Chondrocyte (in vitro differentiated cells): ENCODE data around the gene MED13L. TPM values are rescaled to one million over a fixed set of nuclear protein-coding genes. Genes with fewer than 3 reads are reported as not detected.
A peak's percentile ranks its signal among the peaks of the same experiment; 100 is the strongest.
"Not testable (repeated sequence)": the region's sequence is repeated elsewhere in the genome, so short reads cannot be mapped to it uniquely, and the experiment has no call there.

Source experiments
- DNase-seq: peaks from one replicate; pipeline ENCODE4 v3.0.0; 2021; ENCODE audit warnings: mixed read lengths, low spot score
- H3K27ac Mint-ChIP-seq: one replicate; pipeline ENCODE4 v1.8.0; 2021; ENCODE audit warnings: mild to moderate bottlenecking, moderate library complexity, mixed read lengths; ENCODE audit not compliant: unreplicated experiment
- H3K27me3 Mint-ChIP-seq: 2 replicates; pipeline ENCODE4 v1.8.0; 2021; ENCODE audit warnings: low read depth, mixed read lengths
- H3K36me3 Mint-ChIP-seq: 2 replicates; pipeline ENCODE4 v1.8.0; 2021; ENCODE audit warnings: low read depth, mixed read lengths
- H3K4me1 Mint-ChIP-seq: 2 replicates; pipeline ENCODE4 v1.8.0; 2021; ENCODE audit warnings: low read depth, mild to moderate bottlenecking, mixed read lengths
- H3K4me3 Mint-ChIP-seq: one replicate; pipeline ENCODE4 v1.8.0; 2021; ENCODE audit warnings: mild to moderate bottlenecking, moderate library complexity, mixed read lengths; ENCODE audit not compliant: unreplicated experiment
- H3K9me3 Mint-ChIP-seq: 2 replicates; pipeline ENCODE4 v1.8.0; 2021; ENCODE audit warnings: low read depth, mixed read lengths
- total RNA-seq: library from RNA; stranded (reverse); gene quantifications from 3 replicates; pipeline ENCODE4 v1.2.1, GENCODE V29; 2021
- TF ChIP-seq, protein P1 (sequence below): fragments of 200-600 bp; sonication (generic); IDR thresholded peaks from 2 replicates; pipeline ENCODE4 v1.5.0; 2021; ENCODE audit warnings: antibody characterized with exemption, mild to moderate bottlenecking, moderate library complexity

Gene MED13L
- total RNA-seq, 1 donor from 2014 or later: 162 TPM

- no peaks in the 10 kb centered on the region for H3K9me3 Mint-ChIP-seq
- H3K27me3 Mint-ChIP-seq: no peaks in the 10 kb centered on the region
- no peak overlapping the region for H3K4me3 Mint-ChIP-seq
- H3K4me1 Mint-ChIP-seq: peaks cover 24% of the 10 kb centered on the region
- H3K27ac Mint-ChIP-seq: peak overlapping the region; percentile 68
- TF ChIP-seq, protein P1, sequence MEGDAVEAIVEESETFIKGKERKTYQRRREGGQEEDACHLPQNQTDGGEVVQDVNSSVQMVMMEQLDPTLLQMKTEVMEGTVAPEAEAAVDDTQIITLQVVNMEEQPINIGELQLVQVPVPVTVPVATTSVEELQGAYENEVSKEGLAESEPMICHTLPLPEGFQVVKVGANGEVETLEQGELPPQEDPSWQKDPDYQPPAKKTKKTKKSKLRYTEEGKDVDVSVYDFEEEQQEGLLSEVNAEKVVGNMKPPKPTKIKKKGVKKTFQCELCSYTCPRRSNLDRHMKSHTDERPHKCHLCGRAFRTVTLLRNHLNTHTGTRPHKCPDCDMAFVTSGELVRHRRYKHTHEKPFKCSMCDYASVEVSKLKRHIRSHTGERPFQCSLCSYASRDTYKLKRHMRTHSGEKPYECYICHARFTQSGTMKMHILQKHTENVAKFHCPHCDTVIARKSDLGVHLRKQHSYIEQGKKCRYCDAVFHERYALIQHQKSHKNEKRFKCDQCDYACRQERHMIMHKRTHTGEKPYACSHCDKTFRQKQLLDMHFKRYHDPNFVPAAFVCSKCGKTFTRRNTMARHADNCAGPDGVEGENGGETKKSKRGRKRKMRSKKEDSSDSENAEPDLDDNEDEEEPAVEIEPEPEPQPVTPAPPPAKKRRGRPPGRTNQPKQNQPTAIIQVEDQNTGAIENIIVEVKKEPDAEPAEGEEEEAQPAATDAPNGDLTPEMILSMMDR: no peak
- H3K36me3 Mint-ChIP-seq: peaks cover 18% of the 10 kb centered on the region
- DNase-seq: no peak
Observed at GRCh38 chr12:115980339-115980738, 297.2 kb downstream of the MED13L start.

DNA sequence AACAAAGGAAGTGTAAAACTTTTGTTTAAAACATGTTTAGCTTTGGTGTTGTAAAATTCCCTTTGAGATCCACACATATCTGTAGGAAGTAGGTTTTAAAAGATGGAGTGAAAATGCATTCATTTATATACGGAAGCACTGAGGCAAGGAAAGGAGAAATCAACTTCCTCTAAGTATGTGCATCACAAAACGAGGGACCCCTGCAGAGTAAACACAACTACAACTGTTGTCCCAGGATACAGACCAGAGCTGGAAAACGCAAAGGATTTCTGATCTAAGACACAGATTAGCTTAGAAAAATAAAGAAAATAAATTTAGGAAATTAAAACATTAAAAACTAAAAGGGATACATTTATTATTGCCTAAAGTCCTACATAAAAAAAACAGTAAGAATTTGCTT is 297.6 kb downstream of the MED13L start:
- no peaks in the 10 kb centered on the region for H3K27me3 Mint-ChIP-seq
- TF ChIP-seq, protein P1: no peak
- H3K4me3 Mint-ChIP-seq: no peak overlapping the region
- peak overlapping the region; percentile 22 for H3K27ac Mint-ChIP-seq
- peaks cover 24% of the 10 kb centered on the region for H3K4me1 Mint-ChIP-seq
- DNase-seq: no peak
- peaks cover 22% of the 10 kb centered on the region for H3K36me3 Mint-ChIP-seq
- H3K9me3 Mint-ChIP-seq: no peaks in the 10 kb centered on the region

DNA sequence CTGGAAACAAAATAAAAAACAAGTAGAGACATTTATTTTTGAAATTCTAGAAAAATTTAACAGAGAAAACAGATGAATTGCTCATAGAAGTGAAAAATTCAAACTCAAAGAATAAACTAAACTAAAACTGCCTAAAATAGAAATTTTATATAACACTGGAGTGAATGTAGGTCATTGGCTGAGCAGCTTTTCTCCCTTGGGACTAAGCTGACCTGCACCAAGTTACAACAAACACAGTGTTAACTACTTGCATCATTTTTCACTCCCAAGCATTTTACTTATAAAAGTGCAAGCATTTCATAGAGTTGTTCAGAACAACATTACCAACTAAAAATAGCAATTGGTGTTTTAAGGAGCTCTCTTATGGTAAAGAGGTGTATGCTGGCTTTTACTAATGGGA is 298.1 kb downstream of the MED13L start:
- Mint-ChIP-seq H3K9me3 (no peaks in the 10 kb centered on the region), H3K4me1 (peaks cover 26% of the 10 kb centered on the region), H3K27me3 (no peaks in the 10 kb centered on the region), H3K4me3 (no peak overlapping the region), H3K36me3 (peaks cover 22% of the 10 kb centered on the region), H3K27ac (peak overlapping the region; percentile 22)
- no peak for DNase-seq
- TF ChIP-seq, protein P1: no peak

DNA sequence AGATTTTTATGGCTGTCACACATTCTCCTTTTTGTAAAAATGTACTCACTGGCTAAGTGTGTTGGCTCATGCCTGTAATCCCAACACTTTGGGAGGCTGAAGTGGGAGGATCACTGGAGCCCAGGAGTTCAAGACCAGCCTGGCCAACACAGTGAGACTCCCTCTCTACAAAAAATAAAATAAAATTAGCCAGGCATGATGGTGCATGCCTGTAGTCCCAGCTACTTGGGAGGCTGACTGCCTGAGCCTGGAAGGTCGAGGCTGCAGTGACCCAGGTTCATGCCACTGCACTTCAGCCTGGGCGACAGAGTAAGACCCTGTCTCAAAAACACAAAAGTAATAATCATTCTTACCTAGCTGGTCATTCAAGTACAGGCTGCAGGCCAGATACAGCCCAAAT is 300.7 kb downstream of the MED13L start:
- H3K9me3 Mint-ChIP-seq, DNase-seq, H3K27ac Mint-ChIP-seq, H3K27me3 Mint-ChIP-seq, H3K4me3 Mint-ChIP-seq: not testable (repeated sequence)
- Mint-ChIP-seq H3K36me3 (peaks cover 23% of the 10 kb centered on the region), H3K4me1 (peaks cover 46% of the 10 kb centered on the region)

GRCh38 chr12:115975411-115975810 is 302.1 kb downstream of the MED13L start:
- H3K27ac Mint-ChIP-seq: peak overlapping the region; percentile 2
- no peaks in the 10 kb centered on the region for H3K27me3 Mint-ChIP-seq
- no peaks in the 10 kb centered on the region for H3K9me3 Mint-ChIP-seq
- H3K4me1 Mint-ChIP-seq: peaks cover 41% of the 10 kb centered on the region
- DNase-seq: no peak
- no peak overlapping the region for H3K4me3 Mint-ChIP-seq
- TF ChIP-seq, protein P1: no peak
- H3K36me3 Mint-ChIP-seq: peaks cover 26% of the 10 kb centered on the region

DNA sequence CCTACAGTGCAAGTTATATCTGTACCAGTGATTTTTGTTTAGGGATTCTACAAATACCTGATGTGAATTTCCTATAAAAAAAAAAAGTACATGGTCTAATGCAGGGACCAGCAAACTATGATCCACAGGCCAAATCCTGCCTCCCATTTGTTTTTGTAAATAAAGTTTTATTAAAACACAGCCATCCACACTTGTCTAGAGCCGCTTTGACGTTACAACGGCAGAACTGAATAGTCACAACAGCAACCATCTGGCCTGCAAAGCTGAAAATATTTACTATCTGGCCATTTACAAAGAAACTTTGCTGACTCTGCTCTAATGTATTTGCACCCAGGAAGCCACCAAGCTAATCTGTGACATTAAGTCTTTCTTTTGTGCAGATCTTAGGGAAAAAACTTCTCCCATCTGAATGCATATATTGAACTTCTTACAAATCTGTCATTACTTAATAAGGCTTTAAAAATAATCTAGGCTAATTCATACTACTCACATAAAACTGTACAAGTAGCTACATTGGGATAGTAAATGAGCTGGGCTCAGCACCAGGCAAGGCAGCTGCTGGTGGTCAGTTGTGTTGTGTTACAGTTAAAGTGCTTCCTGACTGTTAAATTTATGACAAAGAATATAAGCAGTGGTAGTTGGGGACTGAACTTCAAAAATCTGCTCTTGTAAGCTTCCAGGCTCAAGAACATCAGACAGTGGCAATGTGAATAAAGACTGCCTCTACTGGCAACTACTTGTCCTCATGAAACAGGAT is 303.3 kb downstream of the MED13L start:
- H3K36me3 Mint-ChIP-seq: peaks cover 30% of the 10 kb centered on the region
- TF ChIP-seq, protein P1: peak; percentile 20
- H3K4me3 Mint-ChIP-seq: no peak overlapping the region
- no peaks in the 10 kb centered on the region for H3K27me3 Mint-ChIP-seq
- no peak overlapping the region for H3K27ac Mint-ChIP-seq
- peaks cover 31% of the 10 kb centered on the region for H3K4me1 Mint-ChIP-seq
- H3K9me3 Mint-ChIP-seq: no peaks in the 10 kb centered on the region
- no peak for DNase-seq
